NB4 (cell line): Measurements from ENCODE around the gene TCHP.
A peak's percentile ranks its signal among the peaks of the same experiment; 100 is the strongest.
"Not testable (repeated sequence)": the region's sequence is repeated elsewhere in the genome, so short reads cannot be mapped to it uniquely, and the experiment has no call there.

ENCODE experiments used
- DNase-seq: peaks from one replicate; pipeline ENCODE4 v3.0.0; 2010; ENCODE audit warnings: low read depth
- H3K4me3 ChIP-seq: one replicate; pipeline ENCODE4 v1.5.1; 2011; ENCODE audit warnings: mild to moderate bottlenecking, low read depth, low read length, moderate library complexity
- CTCF ChIP-seq: IDR thresholded peaks from one replicate; pipeline ENCODE4 v1.5.1; 2012; ENCODE audit warnings: low read depth, low read length
- MAX ChIP-seq: IDR thresholded peaks from 2 replicates; pipeline ENCODE4 v1.6.1; 2011; ENCODE audit warnings: low read depth, low read length
- MYC ChIP-seq: IDR thresholded peaks from 2 replicates; pipeline ENCODE4 v1.6.1; 2011; ENCODE audit warnings: low read depth, low read length
- POLR2A ChIP-seq: IDR thresholded peaks from 2 replicates; pipeline ENCODE4 v1.6.1; 2011; ENCODE audit warnings: mild to moderate bottlenecking; ENCODE audit not compliant: insufficient read length; ENCODE audit errors: extremely low read depth

The TCHP gene

DNA sequence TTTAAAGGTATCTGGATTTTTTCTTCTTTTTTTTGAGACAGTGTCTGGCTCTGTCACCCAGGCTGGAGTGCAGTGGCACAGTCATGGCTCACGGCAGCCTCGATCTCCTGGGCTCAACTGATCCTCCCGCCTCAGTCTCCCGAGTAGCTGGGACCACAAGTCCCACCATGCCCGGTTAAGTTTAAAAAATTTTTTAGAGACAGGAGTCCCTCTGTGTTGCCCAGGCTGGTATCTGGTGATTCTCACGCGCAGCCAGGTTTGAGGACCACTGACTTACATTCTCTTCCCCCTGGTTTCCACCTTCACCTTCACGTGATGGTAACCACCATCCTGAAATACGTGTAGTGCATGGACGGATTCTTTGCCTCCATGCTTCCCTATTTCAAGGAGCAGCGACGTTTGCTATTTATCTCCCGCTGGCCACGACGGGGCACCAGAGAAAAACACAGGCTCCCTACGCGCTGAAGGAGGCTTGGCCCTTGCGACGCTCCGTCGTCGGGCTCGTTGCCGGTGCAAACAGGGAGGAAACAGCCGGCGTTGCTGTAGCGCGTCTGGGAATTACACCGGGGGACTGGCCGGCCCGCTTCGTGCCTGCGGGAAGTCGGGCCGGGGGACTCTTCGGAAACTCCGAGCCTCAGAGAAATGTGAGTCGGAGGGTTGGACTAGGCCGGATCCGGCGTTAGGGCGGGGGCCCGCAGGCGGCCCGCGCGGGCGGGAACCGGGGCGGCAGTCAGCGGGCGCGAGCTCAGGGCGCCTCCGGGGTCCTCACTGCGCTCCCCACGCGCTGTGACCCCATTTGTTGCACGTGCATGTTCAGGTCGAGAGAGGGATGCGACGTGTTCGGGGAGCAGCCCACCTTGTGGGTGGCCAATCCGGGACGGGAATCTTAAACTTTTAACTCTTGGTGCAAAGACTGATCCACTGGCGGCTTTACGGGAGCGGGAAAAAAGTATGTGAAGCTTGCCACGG lies at the start of gene TCHP:
TCHP (plus strand) TSS at position 492 of the 969 bp plus-strand sequence. CDS start 2,753 bp downstream, outside the sequence.
- peak; percentile 97 for DNase-seq
- TF ChIP-seq MYC (peak; percentile 81), POLR2A (peak; percentile 45), CTCF (peak; percentile 43), MAX (peak; percentile 85)
- peak within 1 kb of the TSS; percentile 85 for H3K4me3 ChIP-seq

GRCh38 chr12:109850518-109850917 lies 49.6 kb upstream of the TCHP start:
- not testable (repeated sequence) for H3K4me3 ChIP-seq, DNase-seq

DNA sequence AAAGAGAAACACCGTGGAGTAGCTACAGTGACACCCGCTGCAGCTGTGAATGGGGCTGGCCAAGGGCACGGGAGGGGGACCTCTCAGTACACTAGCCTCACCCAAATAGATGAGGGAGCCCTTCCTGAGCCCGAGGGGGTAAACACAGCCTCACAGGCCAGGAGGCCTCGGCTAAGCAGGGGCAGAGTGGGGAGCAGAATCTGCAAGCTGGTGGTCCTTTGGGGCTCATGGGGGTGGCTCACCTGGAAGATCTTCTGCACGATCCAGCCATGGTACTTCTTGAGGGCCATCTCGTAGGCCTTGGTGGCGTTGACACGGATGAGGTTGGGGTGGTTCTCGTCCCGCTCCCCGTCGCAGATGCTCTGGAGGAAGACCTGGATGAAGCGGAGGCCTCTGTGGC lies 44.7 kb upstream of the TCHP start:
- TF ChIP-seq MYC (no peak), POLR2A (no peak), CTCF (no peak)
- DNase-seq = no peak

GRCh38 chr12:109857715-109858114 lies 42.4 kb upstream of the TCHP start:
- no peak for TF ChIP-seq MAX
- TF ChIP-seq POLR2A = no peak
- TF ChIP-seq MYC = no peak
- TF ChIP-seq CTCF = no peak
- H3K4me3 ChIP-seq = no peak overlapping the region
- DNase-seq = no peak

More for the DNA sequence above, 44.7 kb upstream of the TCHP start:
- H3K4me3 ChIP-seq = no peak overlapping the region

GRCh38 chr12:109858764-109859163 lies 41.3 kb upstream of the TCHP start:
- TF ChIP-seq MAX = no peak
- no peak for TF ChIP-seq MYC
- TF ChIP-seq POLR2A = no peak
- TF ChIP-seq CTCF = no peak
- DNase-seq = peak; percentile 45

GRCh38 chr12:109860977-109861376 lies 39.1 kb upstream of the TCHP start:
- no peak for TF ChIP-seq MYC
- H3K4me3 ChIP-seq = no peak overlapping the region
- no peak for DNase-seq

More at GRCh38 chr12:109858764-109859163, 41.3 kb upstream of the TCHP start:
- H3K4me3 ChIP-seq = no peak overlapping the region

DNA sequence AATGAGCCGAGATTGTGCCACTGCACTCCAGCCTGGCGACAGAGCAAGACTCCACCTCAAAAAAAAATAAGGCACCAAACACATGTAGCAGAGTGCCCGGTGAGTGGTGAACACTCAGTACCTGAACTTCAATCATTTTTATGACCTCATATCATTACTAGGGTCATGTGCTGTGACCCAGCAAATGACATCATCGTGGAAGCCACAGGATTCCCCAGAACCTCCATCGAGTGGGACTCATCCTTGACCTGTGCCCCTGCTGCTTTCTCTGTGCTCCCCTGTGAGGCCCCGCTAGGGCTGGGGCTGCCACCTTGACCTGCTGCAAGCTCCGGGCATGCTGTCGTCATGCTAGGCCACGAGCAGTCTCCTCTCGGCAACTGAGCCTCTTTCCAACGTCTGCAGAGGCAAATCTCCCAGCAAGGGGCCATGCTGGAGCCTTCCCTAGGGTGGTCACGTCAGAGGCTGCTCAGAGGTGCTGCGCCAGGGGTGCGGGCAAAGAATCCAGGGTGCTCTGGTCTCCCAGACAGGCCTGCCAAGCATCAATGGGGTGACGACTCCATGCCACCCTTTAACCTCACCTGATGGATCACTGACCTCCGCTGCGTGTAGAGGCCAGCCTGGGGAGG lies 38.3 kb upstream of the TCHP start:
- no peak overlapping the region for H3K4me3 ChIP-seq
- DNase-seq = no peak
- TF ChIP-seq CTCF (no peak), MYC (no peak), MAX (no peak), POLR2A (no peak)

DNA sequence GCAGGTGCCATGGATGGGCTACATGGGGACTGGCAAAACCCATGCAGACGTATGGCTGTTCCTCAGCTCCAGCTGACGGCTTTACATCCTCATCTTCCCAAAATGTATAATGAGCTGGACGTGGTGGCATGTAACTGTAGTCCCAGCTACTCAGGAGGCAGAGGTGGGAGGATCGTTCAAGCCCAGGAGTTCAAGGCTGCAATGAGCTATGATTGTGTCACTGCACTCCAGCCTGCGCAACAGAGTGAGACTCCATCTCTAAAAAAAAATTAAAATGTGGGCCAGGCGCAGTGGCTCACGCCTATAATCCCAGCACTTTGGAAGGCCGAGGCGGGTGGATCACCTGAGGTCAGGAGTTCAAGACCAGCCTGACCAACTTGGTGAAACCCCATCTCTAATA lies 37.6 kb upstream of the TCHP start:
- not testable (repeated sequence) for DNase-seq, H3K4me3 ChIP-seq
